Transverse colon (tissue), 4 donors: ENCODE measurements around the gene ARVCF. TPM values are rescaled to one million over a fixed set of nuclear protein-coding genes. Genes with fewer than 3 reads are reported as not detected.

Source experiments
- DNase-seq: peaks from one replicate; pipeline ENCODE4 v3.0.0-alpha.2; 2019
- H3K27ac ChIP-seq, 4 donors: fragments of 200-600 bp; sonication (generic); 2 replicates each; pipeline ENCODE4 v1.5.1; 2016 to 2018; ENCODE audit warnings: inconsistent platforms in 4 of 4
- H3K27me3 ChIP-seq: fragments of 200-600 bp; sonication (generic); 2 replicates; pipeline ENCODE4 v1.5.1; 2017; ENCODE audit warnings: inconsistent platforms
- H3K36me3 ChIP-seq, 4 donors: fragments of 200-600 bp; sonication (generic); 2 replicates each; pipeline ENCODE4 v1.5.1; 2017 to 2019; ENCODE audit warnings: inconsistent platforms in 4 of 4
- H3K4me1 ChIP-seq, 4 donors: fragments of 200-600 bp; sonication (generic); 2 replicates each; pipeline ENCODE4 v1.5.1; 2017 to 2020; ENCODE audit warnings: inconsistent platforms in 4 of 4
- H3K4me3 ChIP-seq, 4 donors: fragments of 200-600 bp; sonication (generic); 1 replicate in 1 of 4; 2 replicates in 3 of 4; pipeline versions ENCODE4 v1.5.1 to v1.6.1; 2017 to 2019; ENCODE audit warnings: inconsistent platforms in 4 of 4
- H3K9me3 ChIP-seq, 2 donors: fragments of 200-600 bp; sonication (generic); 2 replicates each; pipeline ENCODE4 v1.5.1; 2017 to 2019; ENCODE audit warnings: inconsistent platforms in 2 of 2
- EP300 ChIP-seq: sonication (generic); formaldehyde crosslinking; IDR thresholded peaks from one replicate; pipeline ENCODE4 v1.6.1; 2017; ENCODE audit warnings: antibody characterized with exemption, low read depth
- POLR2A ChIP-seq: fragments of 450-650 bp; IDR thresholded peaks from one replicate; pipeline ENCODE4 v1.6.1; 2016; ENCODE audit warnings: antibody characterized with exemption, mild to moderate bottlenecking, moderate library complexity
- POLR2AphosphoS5 ChIP-seq, 3 donors: sonication (generic); formaldehyde crosslinking; IDR thresholded peaks; one replicate each; pipeline ENCODE4 v1.6.1; 2016; ENCODE audit warnings: antibody characterized with exemption in 3 of 3
- WGBS, 2 donors: methylation state at CpG; one replicate each; pipeline ENCODE4 v1.1.5; 2018; ENCODE audit warnings: low coverage in 1 of 2; 5-methylcytosine and 5-hydroxymethylcytosine counted together
- in situ Hi-C, 4 donors: fragments of 200-750 bp; cut with MboI; loops; one replicate each; pipeline versions ENCODE4 v1.15.0 to v1.15.1; 2017; ENCODE audit warnings: low sequenced_read_pairs in 3 of 4, low pct_ligation_motif_present in 1 of 4, low pct_unique_long_range_greater_than_20kb in 1 of 4
- intact Hi-C: fragments of 100-400 bp; cut with DNase I; formaldehyde crosslinking; loops from one replicate; pipeline ENCODE4 v1.15.1; 2023; ENCODE audit warnings: low total_unique reads
- total RNA-seq, 4 donors: library from RNA; depleted of rRNA; stranded (reverse); fragments of >200 nt; gene quantifications; one replicate each; pipeline ENCODE4 v1.1.0, GENCODE V29; 2016
- TF ChIP-seq, protein P1 (sequence below), 5 experiments: fragments of 200-600 bp in 3 of 5; fragments of 450-650 bp in 2 of 5; sonication (generic) in 3 of 5; IDR thresholded peaks; 1 replicate in 2 of 5; 2 replicates in 3 of 5; pipeline ENCODE4 v1.5.1; 2016 to 2017; ENCODE audit warnings: antibody characterized with exemption in 5 of 5, inconsistent platforms in 3 of 5, mild to moderate bottlenecking in 2 of 5, moderate library complexity in 1 of 5

Gene ARVCF
- total RNA-seq, 4 donors from 2014 or later = 15.3 to 81.6 (median 19.3) TPM

DNA sequence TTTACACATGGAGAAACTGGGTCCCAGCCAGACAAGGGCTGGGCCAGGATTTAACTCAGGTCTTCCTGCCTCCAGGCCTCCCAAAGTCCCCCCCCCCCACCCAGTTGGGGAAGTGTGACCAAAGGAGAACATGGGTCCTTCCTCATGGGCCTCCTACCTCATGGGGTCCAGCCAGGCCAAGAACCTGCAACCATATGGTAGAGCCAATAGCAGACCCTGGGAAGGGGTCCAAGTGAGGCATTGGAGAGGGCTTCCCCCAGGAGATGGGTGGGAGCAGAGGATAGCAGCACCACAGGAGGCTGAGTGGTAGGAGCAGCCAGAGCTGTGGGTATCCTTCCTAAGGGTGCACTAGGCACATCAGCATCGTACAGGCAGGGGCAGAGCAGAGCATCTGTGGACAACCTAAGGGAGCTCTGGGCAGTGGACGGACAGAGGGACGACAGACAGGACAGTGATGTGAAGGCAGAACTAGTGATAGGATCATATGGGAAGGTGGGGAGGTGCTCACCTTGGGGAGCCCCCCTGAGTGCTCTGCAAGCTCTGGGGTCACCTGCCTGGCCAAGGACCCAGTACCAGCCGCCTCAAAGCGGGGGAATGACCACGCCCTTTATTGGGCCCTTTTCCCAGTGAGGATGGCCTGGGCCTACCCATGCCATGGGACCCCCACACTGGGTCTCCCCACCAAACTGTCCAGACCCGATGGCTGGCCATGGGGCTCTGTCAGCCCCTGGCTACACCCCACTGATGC, 4.5 kb downstream of the ARVCF start:
- in situ Hi-C loops = no loop called here
- WGBS, 2 donors = 89 to 100% methylated on average over 1 to 7 of the region's 7 CpGs
- no peaks in the 10 kb centered on the region for H3K36me3 ChIP-seq
- TF ChIP-seq POLR2A (no peak), EP300 (no peak), POLR2AphosphoS5 (IDR thresholded peaks at IDR 0.05) (no peak)
- TF ChIP-seq, protein P1, sequence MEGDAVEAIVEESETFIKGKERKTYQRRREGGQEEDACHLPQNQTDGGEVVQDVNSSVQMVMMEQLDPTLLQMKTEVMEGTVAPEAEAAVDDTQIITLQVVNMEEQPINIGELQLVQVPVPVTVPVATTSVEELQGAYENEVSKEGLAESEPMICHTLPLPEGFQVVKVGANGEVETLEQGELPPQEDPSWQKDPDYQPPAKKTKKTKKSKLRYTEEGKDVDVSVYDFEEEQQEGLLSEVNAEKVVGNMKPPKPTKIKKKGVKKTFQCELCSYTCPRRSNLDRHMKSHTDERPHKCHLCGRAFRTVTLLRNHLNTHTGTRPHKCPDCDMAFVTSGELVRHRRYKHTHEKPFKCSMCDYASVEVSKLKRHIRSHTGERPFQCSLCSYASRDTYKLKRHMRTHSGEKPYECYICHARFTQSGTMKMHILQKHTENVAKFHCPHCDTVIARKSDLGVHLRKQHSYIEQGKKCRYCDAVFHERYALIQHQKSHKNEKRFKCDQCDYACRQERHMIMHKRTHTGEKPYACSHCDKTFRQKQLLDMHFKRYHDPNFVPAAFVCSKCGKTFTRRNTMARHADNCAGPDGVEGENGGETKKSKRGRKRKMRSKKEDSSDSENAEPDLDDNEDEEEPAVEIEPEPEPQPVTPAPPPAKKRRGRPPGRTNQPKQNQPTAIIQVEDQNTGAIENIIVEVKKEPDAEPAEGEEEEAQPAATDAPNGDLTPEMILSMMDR (IDR thresholded peaks at IDR 0.05) = no peak
- intact Hi-C loops = loop anchor here (2.0 kb wide), 1 partner anchor 41 kb away; no protein-coding TSS in a partner anchor
- H3K4me1 ChIP-seq = peaks cover 2 to 13% (median 10%) of the 10 kb centered on the region in 4 donors
- H3K27ac ChIP-seq = no peak overlapping the region
- peaks cover 10% of the 10 kb centered on the region for H3K27me3 ChIP-seq
- DNase-seq = no peak
- H3K9me3 ChIP-seq = no peaks in the 10 kb centered on the region
- no peak overlapping the region for H3K4me3 ChIP-seq

DNA sequence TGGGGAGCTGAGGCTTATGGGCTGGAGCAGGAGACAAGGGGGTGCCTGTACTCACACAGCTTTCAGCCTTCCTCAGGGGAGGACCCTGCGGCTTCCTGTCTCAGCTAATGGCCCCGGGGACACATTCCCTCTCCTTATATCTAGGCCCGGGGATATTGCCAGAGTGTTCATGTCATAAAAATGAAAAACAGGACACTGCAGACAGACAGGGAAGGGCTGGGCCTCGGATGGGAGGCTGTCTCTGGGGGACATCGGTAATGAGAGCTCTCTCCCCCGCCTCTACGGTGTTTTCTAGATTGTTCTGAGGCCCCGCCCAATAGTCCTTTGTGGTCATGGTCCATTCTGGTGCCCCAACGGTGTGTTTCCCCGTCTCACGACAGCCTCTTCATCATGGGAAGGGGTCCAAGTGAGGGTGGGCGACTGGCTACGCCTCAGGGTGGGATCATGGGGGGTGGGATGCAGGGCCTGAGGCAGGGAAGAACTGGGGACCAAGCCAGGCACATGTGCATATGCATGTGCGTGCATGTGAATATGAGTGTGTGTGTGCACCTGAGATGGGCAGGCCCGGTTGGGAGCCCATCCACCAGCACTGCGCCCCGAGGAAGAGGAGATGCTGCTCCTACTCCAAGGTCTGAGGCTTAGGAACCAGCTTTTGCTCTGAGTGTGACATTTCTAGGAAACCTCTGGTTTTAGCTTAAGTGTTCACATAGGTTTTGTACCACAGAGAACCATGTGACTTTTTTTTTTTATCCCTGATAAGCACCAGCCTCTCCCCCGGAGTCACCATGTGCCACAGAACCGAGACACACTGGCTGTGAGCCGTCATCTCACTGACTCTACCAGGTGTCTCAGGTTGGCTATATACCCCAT, 5.3 kb downstream of the ARVCF start:
- no peak for DNase-seq
- H3K9me3 ChIP-seq = no peaks in the 10 kb centered on the region
- H3K36me3 ChIP-seq = no peaks in the 10 kb centered on the region
- intact Hi-C loops = no loop called here
- H3K27me3 ChIP-seq = peaks cover 9% of the 10 kb centered on the region
- H3K4me1 ChIP-seq = peaks cover 0 to 9% (median 7%) of the 10 kb centered on the region in 4 donors
- TF ChIP-seq, protein P1 (IDR thresholded peaks at IDR 0.05) = no peak
- no peak for TF ChIP-seq EP300
- no peak overlapping the region for H3K27ac ChIP-seq
- no peak overlapping the region for H3K4me3 ChIP-seq
- 78% methylated on average over 20 of the region's 20 CpGs; no CpG with 5 or more reads in 1 of the 2 donors for WGBS, 2 donors
- in situ Hi-C loops = no loop called here

DNA sequence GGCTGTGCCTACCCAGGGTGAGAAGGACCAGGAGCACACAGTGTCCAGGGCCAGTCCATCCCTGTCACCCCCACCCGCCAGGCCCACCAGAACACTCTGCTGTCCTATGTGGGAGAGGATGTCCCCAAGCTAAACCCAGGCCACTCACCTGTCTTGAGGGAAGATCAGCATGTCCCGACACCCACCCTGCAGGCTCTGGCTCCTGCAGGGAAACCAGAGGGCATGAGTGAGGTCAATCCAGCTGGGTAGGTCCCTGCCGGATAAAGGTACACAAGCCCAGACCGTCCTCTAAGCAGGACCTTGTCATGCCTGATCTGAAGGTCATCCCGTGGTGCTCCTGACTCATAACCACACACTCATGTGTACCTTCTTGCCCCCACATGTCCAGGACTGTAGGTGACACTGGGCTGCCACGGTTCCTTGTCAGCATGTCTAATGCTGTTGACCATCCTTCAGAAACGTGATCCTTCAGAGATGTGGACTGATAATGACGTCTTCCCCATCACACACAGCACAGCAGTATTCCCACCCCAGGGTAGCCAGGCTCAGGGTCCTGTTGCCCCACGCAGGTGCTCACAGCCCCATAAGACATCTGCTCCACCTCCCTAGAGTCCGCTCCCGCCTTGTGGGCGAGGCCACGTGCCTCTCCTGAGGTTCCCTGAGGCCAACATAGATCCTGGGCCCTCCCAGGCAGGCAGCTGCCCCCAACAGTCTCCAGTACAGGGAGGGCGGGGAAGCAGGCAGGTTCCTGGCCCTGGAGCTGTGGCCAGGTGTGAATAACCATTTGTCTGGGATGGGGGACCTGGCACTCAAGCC, 6.1 kb downstream of the ARVCF start:
- H3K27ac ChIP-seq = no peak overlapping the region
- no peaks in the 10 kb centered on the region for H3K36me3 ChIP-seq
- DNase-seq = no peak
- peaks cover 0 to 1% (median under 1%) of the 10 kb centered on the region in 4 donors for H3K4me1 ChIP-seq
- no peak overlapping the region for H3K4me3 ChIP-seq
- H3K9me3 ChIP-seq = no peaks in the 10 kb centered on the region
- no peak for TF ChIP-seq POLR2A
- intact Hi-C loops (no loop called here), in situ Hi-C loops (no loop called here)
- WGBS, 2 donors = 74% methylated on average over 10 of the region's 14 CpGs; no CpG with 5 or more reads in 1 of the 2 donors
- peaks cover under 1% of the 10 kb centered on the region for H3K27me3 ChIP-seq

DNA sequence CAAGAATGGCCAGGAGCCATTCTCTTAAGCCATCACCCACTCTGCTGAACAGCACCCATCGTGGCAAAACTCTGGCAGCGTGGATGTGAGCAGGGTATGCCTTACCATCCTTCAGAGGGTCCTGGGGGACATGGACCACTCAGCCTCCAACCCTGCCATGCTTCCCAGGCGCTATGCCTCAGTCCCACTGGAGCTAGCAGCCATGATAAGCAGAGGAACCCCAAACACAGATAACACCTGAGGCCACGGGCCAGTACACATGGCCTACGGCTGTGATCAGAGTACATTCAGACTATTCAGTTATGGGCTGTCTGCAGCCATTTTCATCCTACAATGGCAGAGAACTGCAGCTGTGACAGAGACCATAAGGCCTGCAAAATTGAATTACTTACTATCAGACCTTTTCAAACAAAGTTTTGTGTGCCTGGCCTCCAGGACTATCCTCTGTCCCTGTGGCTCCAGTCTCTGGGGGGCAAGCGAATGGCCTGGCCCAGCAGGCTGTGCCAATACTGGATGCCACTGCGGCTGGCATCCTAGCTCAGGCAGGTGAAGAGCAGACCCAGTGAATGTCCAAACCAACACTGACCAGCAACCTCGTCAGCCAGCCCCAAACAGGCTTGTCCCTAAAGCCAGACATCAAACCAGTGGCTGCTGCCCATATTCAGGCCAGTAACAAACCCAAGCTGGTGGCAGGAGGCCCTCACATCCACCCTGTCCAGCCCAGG, 6.9 kb downstream of the ARVCF start:
- intact Hi-C loops (no loop called here), in situ Hi-C loops (loop anchor here in 1 of 4 donors (5.0 kb wide), 1 partner anchor 37 kb away; no protein-coding TSS in a partner anchor)
- no peak for DNase-seq
- Histone ChIP-seq H3K4me1 (no peaks in the 10 kb centered on the region), H3K36me3 (no peaks in the 10 kb centered on the region), H3K4me3 (no peak overlapping the region), H3K27ac (no peak overlapping the region), H3K27me3 (no peaks in the 10 kb centered on the region), H3K9me3 (no peaks in the 10 kb centered on the region)
- TF ChIP-seq POLR2AphosphoS5 (IDR thresholded peaks at IDR 0.05) (no peak), EP300 (no peak), POLR2A (no peak)
- TF ChIP-seq, protein P1 (IDR thresholded peaks at IDR 0.05) = no peak
- WGBS, 2 donors = 90% methylated on average over 8 of the region's 8 CpGs; no CpG with 5 or more reads in 1 of the 2 donors
